Left renal pelvis (tissue), 4 donors: Measurements from ENCODE around the gene TRDN. TPM values are rescaled to one million over a fixed set of nuclear protein-coding genes. Genes with fewer than 3 reads are reported as not detected.

Source experiments
- DNase-seq, 4 donors: peaks; one replicate each; pipeline ENCODE4 v3.0.0-alpha.2; 2013; ENCODE audit warnings: low read depth in 4 of 4, low spot score in 3 of 4
- polyA plus RNA-seq, 4 donors: library from polyadenylated mRNA; unstranded; fragments of 120-200 nt; gene quantifications; one replicate each; pipeline ENCODE4 v1.2.1, GENCODE V29; 2013; ENCODE audit not compliant: insufficient read length in 4 of 4

The TRDN gene
- polyA plus RNA-seq, 4 donors = 1.6 to 4.2 (median 2.2) TPM

GRCh38 chr6:123427008-123427407 is 209.7 kb downstream of the TRDN start:
- DNase-seq = no peak

GRCh38 chr6:123423130-123423529 is 213.6 kb downstream of the TRDN start:
- no peak for DNase-seq

- no peak for DNase-seq
Measured at GRCh38 chr6:123420512-123420911, 216.2 kb downstream of the TRDN start.

GRCh38 chr6:123418071-123418470 is 218.7 kb downstream of the TRDN start:
- DNase-seq = no peak

DNA sequence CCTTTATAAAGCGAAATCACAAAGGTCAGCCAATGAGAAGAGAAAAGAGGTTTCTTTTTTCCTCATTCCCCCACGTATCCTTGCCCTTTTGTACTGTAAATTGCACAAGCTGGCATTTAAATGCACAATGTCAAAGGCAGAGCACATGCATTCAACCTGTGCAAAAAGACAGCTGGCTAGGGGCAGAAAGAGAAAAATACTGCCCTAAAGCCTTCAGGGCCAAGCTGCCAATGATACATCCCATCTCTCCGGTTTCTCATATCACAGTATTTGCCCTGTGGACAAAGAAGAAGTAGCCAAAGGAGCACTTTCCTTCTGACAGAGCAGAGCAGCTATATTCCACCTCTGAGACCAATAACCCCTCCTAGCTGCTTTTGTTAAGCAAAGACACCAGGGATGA is 219.2 kb downstream of the TRDN start:
- DNase-seq = no peak

GRCh38 chr6:123415844-123416468 is 220.8 kb downstream of the TRDN start:
- DNase-seq = peak; percentile 46 to 53 (median 48)

- DNase-seq = no peak
Measured at GRCh38 chr6:123404975-123405374, 231.8 kb downstream of the TRDN start.

- DNase-seq = no peak
Measured at GRCh38 chr6:123402052-123402451, 234.7 kb downstream of the TRDN start.

GRCh38 chr6:123398072-123398471 is 238.7 kb downstream of the TRDN start:
- no peak for DNase-seq

- no peak for DNase-seq
Measured at GRCh38 chr6:123393331-123393730, 243.4 kb downstream of the TRDN start.

DNA sequence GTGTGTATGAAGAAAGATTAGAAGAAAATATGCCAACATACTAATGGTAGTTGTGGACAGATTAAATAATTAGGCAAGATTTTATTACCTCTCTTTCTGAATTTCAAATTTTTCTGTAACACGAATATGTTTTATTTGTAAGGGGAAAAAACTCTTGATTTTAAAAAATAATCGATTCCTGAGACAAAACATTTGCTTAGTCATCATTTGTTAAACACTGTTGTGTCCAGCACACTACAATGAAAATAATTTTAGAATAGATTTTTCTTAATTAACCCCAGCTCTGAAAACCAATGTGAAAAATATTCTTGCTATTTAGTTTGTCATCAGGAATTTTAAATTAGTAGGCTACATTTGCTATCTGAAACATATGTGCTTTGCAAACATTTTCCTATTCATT is 253.0 kb downstream of the TRDN start:
- no peak for DNase-seq

DNA sequence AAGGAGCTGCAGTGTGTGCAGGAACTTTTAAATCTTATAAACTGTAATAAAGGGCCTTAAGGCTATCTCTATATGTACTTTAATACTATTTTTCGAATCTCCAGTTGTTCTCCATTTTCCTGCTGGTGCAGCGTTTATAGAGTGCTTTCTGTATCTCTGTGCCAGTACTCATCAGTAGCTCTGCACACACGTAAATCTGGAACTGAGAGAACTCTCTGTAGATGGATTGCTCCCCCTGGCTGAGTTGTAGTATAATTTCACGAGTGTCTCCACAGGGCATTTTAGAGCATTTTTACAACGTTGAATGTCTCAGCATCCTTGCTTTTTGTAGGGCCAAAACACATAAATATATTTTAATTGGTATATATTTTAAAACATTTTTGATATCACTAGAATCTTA is 256.5 kb downstream of the TRDN start:
- no peak for DNase-seq

GRCh38 chr6:123372737-123373136 is 264.0 kb downstream of the TRDN start:
- no peak for DNase-seq

- no peak for DNase-seq
Measured at GRCh38 chr6:123363912-123364311, 272.8 kb downstream of the TRDN start.

GRCh38 chr6:123360359-123360758 is 276.4 kb downstream of the TRDN start:
- DNase-seq = no peak

DNA sequence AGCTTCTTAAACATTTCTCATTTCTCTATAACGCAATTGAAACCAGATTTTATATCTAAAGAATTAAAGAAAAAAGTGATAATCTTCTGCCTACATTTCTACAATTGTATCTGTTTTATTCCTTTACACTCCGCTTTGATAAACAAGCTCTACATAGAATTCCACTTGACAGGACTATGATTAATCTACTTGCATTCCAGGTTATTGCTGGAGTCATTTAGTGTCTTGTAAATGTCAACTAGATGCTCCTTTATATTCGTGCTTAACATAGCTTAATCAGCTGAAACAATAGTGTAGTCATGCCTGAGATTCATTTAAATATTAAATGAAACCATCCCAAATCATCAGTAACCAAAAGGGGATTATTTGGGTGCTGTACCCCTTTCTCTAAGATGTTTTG is 284.0 kb downstream of the TRDN start:
- no peak for DNase-seq

- no peak for DNase-seq
Measured at GRCh38 chr6:123352279-123352678, 284.5 kb downstream of the TRDN start.

GRCh38 chr6:123343836-123344235 is 292.9 kb downstream of the TRDN start:
- no peak for DNase-seq

- no peak for DNase-seq
Measured at GRCh38 chr6:123338394-123338793, 298.4 kb downstream of the TRDN start.

DNA sequence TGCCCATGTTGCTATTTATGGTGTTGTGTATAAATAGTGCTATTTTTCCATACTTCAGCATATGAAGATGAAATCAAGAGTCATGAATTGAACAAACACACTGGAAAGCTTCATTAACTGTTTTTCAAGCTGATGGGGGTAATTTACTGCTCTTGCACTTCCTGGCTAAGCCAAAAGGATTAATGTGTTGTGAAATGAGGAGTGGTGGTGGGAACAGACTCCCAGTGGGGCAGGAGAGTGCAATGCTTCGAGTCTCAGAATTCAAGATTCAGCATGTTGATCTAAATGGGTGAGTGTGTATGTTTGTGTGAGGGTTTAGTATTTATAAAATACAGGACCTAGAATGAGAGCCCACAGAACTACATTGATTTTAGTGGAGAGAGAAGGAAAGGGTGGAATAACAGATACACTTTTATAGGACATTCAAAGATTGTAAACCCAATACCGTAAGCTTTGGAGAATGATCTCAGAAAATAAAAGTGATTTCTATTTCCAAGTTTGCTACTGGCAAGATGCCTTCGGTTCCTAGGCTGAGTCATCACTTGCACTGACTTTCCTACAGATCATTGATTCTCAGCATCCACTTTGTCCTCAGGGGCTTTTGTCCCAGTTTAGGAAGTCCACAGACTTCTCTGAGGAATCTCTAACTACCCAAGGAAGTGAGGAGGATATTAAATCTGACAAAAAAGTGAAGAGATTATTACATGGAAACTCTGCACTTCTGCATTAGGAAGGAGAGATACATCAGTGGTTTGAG is 303.6 kb downstream of the TRDN start:
- no peak for DNase-seq

DNA sequence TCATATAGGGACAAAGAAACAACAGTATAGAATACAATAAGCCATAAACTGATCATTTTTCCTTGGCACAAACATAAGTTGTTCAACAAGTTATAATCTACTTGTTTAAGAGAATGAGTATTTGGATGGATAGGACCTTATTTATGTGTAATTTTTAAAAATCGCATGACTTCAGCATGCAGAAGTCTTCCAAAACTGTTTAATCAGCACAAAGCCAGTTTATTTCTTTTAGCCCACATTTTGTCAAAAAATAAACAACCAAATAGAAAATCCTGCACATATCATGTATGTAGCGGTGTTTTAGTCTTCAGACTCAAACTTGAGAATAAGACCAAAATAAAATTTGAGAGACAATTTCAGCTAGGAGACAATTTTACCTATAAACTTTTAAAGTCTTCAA is 304.7 kb downstream of the TRDN start:
- no peak for DNase-seq

- no peak for DNase-seq
Measured at GRCh38 chr6:123329337-123329736, 307.4 kb downstream of the TRDN start.
